Subcutaneous abdominal adipose tissue (tissue), 5 donors: ENCODE results near the gene NLGN2.

Experiments used
- H3K27ac ChIP-seq: one replicate; pipeline ENCODE4 v1.7.0; 2013; ENCODE audit warnings: low read depth, mild to moderate bottlenecking, inconsistent platforms, low read length, moderate library complexity
- H3K27me3 ChIP-seq, 5 donors: one replicate each; pipeline ENCODE4 v1.7.0; 2013; ENCODE audit warnings: low read length in 5 of 5, inconsistent platforms in 1 of 5; ENCODE audit not compliant: control insufficient read depth in 5 of 5, insufficient read depth in 4 of 5
- H3K36me3 ChIP-seq, 5 donors: one replicate each; pipeline ENCODE4 v1.7.0; 2013; ENCODE audit warnings: low read length in 5 of 5; ENCODE audit not compliant: control insufficient read depth in 5 of 5, insufficient read depth in 5 of 5
- H3K4me1 ChIP-seq, 5 donors: one replicate each; pipeline ENCODE4 v1.7.0; 2013; ENCODE audit warnings: low read length in 5 of 5, mild to moderate bottlenecking in 3 of 5, moderate library complexity in 1 of 5; ENCODE audit not compliant: control insufficient read depth in 5 of 5, insufficient read depth in 5 of 5
- H3K4me3 ChIP-seq, 5 donors: one replicate each; pipeline ENCODE4 v1.7.0; 2013; ENCODE audit warnings: low read length in 5 of 5, low read depth in 1 of 5
- H3K9ac ChIP-seq, 5 donors: one replicate each; pipeline ENCODE4 v1.7.0; 2013; ENCODE audit warnings: low read length in 5 of 5, mild to moderate bottlenecking in 4 of 5, moderate library complexity in 3 of 5
- H3K9me3 ChIP-seq, 5 donors: one replicate each; pipeline ENCODE4 v1.7.0; 2013; ENCODE audit warnings: low read length in 5 of 5; ENCODE audit not compliant: control insufficient read depth in 5 of 5
- donor health status: healthy.
- donor health status: healthy.
- donor health status: healthy.
- donor health status: healthy.
- donor health status: healthy.

Gene NLGN2

DNA sequence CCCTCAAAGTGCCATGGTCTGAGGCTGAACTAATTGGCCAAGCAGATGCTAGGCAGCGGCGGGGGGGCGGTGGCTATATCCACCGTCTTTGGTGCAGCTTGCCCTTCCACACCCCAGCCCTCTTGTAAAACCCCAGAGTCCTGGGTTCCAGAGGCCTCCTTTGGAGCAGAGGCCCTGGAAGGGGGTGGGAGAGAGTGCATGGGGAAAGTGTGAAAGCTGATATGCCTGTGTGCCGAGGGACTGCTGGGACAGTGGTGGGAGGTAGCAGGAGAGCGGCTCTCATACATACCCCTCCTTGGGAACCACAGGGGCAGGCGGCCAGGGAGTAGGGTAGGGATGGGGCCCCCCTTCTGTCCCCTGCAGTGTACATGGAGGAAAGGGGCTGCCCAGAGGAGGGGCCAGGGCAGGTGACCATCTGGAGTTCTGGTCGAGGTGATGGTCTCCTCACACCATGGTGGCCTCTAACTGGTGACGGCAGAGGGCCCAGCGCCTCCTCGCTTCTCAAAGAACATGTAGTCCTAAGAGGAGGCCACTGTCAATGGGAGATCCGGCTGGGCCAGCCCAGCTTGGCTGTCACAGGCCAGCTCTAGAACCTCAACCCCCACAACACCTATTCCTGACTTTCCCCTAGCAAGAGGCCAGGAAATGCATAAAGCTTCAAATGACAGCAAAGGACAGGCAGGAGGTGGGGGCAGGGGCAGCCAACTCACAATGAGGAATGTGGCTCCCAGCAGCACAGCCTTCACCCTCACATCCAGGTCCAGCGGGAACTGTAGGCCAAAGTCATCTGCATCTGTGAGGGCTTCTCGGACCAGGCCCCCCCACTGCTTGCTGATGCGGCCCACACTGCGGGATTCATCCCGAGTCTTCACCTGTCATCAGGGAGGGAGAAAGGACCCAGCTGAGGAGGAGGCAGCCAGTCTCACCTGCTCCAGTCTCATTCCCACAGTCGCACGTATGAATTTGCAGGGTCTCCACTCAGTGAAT is 17.4 kb upstream of the NLGN2 start:
- no peak overlapping the region for H3K27ac ChIP-seq
- peaks cover 0 to 32% (median 18%) of the 10 kb centered on the region in 5 donors for H3K4me1 ChIP-seq
- H3K36me3 ChIP-seq: peaks cover 0 to 46% (median 38%) of the 10 kb centered on the region in 5 donors
- H3K9ac ChIP-seq: no peak overlapping the region
- H3K27me3 ChIP-seq: no peaks in the 10 kb centered on the region
- no peaks in the 10 kb centered on the region for H3K9me3 ChIP-seq
- H3K4me3 ChIP-seq: no peak overlapping the region

DNA sequence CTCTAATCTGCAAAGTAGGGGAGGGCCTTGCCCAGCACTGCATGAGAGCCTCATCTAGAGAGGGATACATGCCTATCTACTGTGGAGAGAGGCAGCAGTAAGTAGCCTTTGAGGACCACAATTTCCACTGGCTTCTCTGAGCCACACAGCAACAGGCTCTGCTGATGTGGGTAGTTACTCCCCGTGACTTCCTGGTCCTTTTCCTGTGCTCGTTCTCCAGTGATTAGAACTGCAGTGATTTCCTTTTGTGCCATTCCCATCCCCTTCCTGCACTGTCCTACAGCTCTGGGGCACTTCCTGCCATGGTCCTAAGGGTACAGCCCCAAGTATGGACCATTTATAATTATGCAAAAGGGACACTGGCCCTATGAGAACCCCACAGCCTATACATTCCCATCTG is 16.3 kb upstream of the NLGN2 start:
- Histone ChIP-seq H3K9ac (no peak overlapping the region), H3K27me3 (no peaks in the 10 kb centered on the region), H3K9me3 (no peaks in the 10 kb centered on the region), H3K4me3 (no peak overlapping the region), H3K27ac (no peak overlapping the region), H3K36me3 (peaks cover 0 to 46% (median 38%) of the 10 kb centered on the region in 5 donors), H3K4me1 (peaks cover 0 to 33% (median 18%) of the 10 kb centered on the region in 5 donors)

DNA sequence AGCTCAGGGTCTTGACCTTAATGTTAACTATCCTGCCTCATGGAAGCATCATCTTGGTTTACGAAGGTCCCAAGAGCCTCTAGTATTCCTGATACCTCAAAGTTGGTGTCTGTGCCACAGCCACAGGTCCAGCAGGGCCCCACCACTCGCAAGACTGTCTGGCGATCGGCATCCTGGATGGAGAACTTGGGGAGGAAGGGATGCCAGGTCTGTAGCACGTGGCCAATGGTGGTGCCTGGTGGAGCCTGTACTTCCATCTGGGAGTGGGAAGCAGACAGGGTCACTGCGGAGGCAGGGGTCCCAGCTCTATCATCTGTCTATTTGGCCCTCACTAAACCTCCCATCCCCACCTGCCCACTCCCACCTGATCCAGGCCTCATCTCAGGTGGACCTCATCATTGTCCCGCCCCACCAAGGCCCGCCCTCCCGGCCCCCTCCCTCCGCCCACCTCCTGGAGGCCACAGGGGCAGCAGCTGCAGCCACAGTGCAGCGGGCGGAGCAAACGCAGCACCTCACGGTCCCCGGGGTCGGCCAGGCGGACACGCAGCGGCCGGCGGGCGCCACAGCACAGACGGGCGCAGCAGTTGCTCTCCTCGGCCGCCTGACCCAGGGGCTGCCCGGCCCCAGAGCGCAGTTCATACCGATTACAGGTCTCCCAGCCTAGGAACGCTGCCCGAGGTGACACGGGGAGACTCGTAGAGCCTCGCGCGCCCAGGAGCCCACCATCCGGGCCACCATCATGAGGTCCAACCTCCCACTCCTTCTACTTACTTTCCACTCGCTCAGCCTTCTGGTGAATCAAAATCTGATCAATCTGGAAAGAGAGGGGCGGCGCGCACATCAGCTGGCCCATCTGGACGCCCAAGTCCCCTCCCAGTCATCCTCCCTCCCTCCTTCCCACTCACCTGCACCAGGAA is 14.7 kb upstream of the NLGN2 start:
- Histone ChIP-seq H3K4me3 (peak overlapping the region in 4 of 5 donors; percentile 72 to 80 (median 74)), H3K27ac (no peak overlapping the region), H3K36me3 (peaks cover 0 to 43% (median 32%) of the 10 kb centered on the region in 5 donors), H3K9ac (peak overlapping the region in 3 of 5 donors; percentile 80 to 82 (median 82)), H3K9me3 (no peaks in the 10 kb centered on the region), H3K27me3 (no peaks in the 10 kb centered on the region), H3K4me1 (peaks cover 0 to 33% (median 18%) of the 10 kb centered on the region in 5 donors)

GRCh38 chr17:7393613-7394451 is 13.8 kb upstream of the NLGN2 start:
- H3K27me3 ChIP-seq: no peaks in the 10 kb centered on the region
- no peaks in the 10 kb centered on the region for H3K9me3 ChIP-seq
- peak overlapping the region; percentile 64 to 80 (median 73) for H3K4me3 ChIP-seq
- H3K36me3 ChIP-seq: peaks cover 0 to 34% (median 26%) of the 10 kb centered on the region in 5 donors
- H3K27ac ChIP-seq: peak overlapping the region; percentile 77
- peaks cover 0 to 33% (median 18%) of the 10 kb centered on the region in 5 donors for H3K4me1 ChIP-seq
- peak overlapping the region in 4 of 5 donors; percentile 70 to 82 (median 81) for H3K9ac ChIP-seq

GRCh38 chr17:7394452-7395191 is 13.0 kb upstream of the NLGN2 start, which contains the start of gene PLSCR3:
Gene PLSCR3 (minus strand): TSS chr17:7394525. CDS start chr17:7394110, 415 bp downstream.
- Histone ChIP-seq H3K27me3 (no peaks in the 10 kb centered on the region), H3K36me3 (peaks cover 0 to 27% (median 19%) of the 10 kb centered on the region in 5 donors), H3K9me3 (no peaks in the 10 kb centered on the region), H3K4me1 (peaks cover 0 to 33% (median 18%) of the 10 kb centered on the region in 5 donors), H3K9ac (peak within 1 kb of the TSS in 4 of 5 donors; percentile 70 to 87 (median 82)), H3K27ac (peak within 1 kb of the TSS; percentile 77), H3K4me3 (peak within 1 kb of the TSS; percentile 69 to 80 (median 73))

- H3K27ac ChIP-seq: no peak overlapping the region
- H3K27me3 ChIP-seq: no peaks in the 10 kb centered on the region
- H3K36me3 ChIP-seq: peaks cover 0 to 11% (median 8%) of the 10 kb centered on the region in 5 donors
- no peak overlapping the region for H3K9ac ChIP-seq
- no peak overlapping the region for H3K4me3 ChIP-seq
- peaks cover 0 to 24% (median 18%) of the 10 kb centered on the region in 5 donors for H3K4me1 ChIP-seq
- H3K9me3 ChIP-seq: no peaks in the 10 kb centered on the region
Observed at GRCh38 chr17:7396147-7396546, 11.5 kb upstream of the NLGN2 start.

GRCh38 chr17:7398612-7399011 is 9.0 kb upstream of the NLGN2 start:
- Histone ChIP-seq H3K4me3 (no peak overlapping the region), H3K27me3 (no peaks in the 10 kb centered on the region), H3K36me3 (no peaks in the 10 kb centered on the region), H3K27ac (no peak overlapping the region), H3K4me1 (peaks cover 4 to 25% (median 22%) of the 10 kb centered on the region in 5 donors), H3K9me3 (no peaks in the 10 kb centered on the region), H3K9ac (no peak overlapping the region)

DNA sequence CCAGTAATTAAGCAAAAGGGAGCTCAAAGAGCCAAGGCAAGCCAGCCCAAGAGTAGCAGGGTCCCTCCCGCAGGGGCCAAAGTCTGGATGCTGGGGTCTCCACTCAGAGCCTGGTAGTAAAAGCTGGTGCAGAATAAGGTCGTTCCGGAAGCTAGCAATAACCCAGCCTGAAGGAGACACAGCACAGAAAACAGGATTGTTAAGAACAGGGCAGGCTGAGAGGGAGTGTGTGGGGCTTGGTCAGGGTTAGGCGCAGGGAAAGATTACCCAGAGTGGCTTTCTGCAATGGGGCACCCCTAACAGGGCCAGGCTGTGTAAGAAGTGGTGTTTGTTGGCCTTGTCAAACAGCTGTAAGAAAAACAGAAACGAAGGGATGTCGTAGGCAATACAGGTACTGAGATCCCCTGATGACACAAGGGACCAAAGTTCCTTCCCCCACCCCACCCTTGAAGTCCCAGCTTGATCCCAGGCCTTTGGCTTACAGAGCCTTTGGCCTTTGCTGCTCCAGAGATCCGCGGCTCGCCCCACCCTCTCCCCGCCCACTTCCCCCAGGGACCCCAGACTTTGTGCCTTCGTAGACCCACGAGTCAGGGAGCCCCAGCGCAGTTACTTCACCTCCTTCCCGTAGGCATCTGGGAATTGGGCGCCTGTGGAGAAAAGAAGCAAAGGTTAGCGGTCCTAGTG is 4.5 kb upstream of the NLGN2 start:
- Histone ChIP-seq H3K27ac (peak overlapping the region; percentile 92), H3K9me3 (no peaks in the 10 kb centered on the region), H3K36me3 (no peaks in the 10 kb centered on the region), H3K4me1 (peaks cover 4 to 25% (median 17%) of the 10 kb centered on the region in 5 donors), H3K27me3 (no peaks in the 10 kb centered on the region), H3K4me3 (peak overlapping the region; percentile 77 to 83 (median 80)), H3K9ac (peak overlapping the region; percentile 43 to 82 (median 75))
